K562 (cell line): ENCODE data around the gene ERICH6B. TPM values are rescaled to one million over a fixed set of nuclear protein-coding genes. Genes with fewer than 3 reads are reported as not detected.

Experiments
- CEBPG ChIP-seq, 3 experiments: fragments of 200-800 bp in 1 of 3; sonication (Bioruptor generic) in 1 of 3; sonication (generic) in 1 of 3; formaldehyde crosslinking in 1 of 3; IDR thresholded peaks in 2 of 3; conservative IDR thresholded peaks in 1 of 3; 2 replicates each; pipeline versions ENCODE4 v1.6.1 to v1.8.0; 2016 to 2022; ENCODE audit warnings: missing compliant biosample characterization in 2 of 3, missing genetic modification characterization in 2 of 3, mild to moderate bottlenecking in 1 of 3, missing genetic modification reagents in 1 of 3
- MTA3 ChIP-seq: fragments of 450-650 bp; formaldehyde crosslinking; IDR thresholded peaks from 2 replicates; pipeline ENCODE4 v1.6.1; 2017; ENCODE audit warnings: mild to moderate bottlenecking, borderline replicate concordance
- PPARD ChIP-seq: fragments of 250-450 bp; sonication (Bioruptor Pico); IDR thresholded peaks from 2 replicates; pipeline ENCODE4 v1.8.0; 2022; ENCODE audit warnings: inconsistent platforms, mild to moderate bottlenecking, moderate library complexity
- TCF3 ChIP-seq: sonication (generic); formaldehyde crosslinking; IDR thresholded peaks from 2 replicates; pipeline ENCODE4 v1.4.0; 2020; ENCODE audit warnings: mild to moderate bottlenecking, missing genetic modification reagents
- ZC3H8 ChIP-seq: fragments of 450-650 bp; IDR thresholded peaks from 2 replicates; pipeline ENCODE4 v1.6.1; 2017
- ZNF121 ChIP-seq: sonication (generic); formaldehyde crosslinking; conservative IDR thresholded peaks from 2 replicates; pipeline ENCODE4 v1.8.0; 2022; ENCODE audit warnings: missing genetic modification reagents
- ZNF445 ChIP-seq: fragments of 250-450 bp; sonication (Bioruptor Pico); IDR thresholded peaks from 2 replicates; pipeline ENCODE4 v1.4.0; 2020; ENCODE audit warnings: low read depth, mild to moderate bottlenecking, moderate library complexity
- polyA plus RNA-seq, 8 experiments: library from polyadenylated mRNA; depleted of rRNA in 4 of 8; stranded (reverse) in 5 of 8; unstranded in 3 of 8; fragments of >200 nt; fragmentation: Nextera tagmentation in 2 of 8; fragmentation: Illumina TruSeq in 1 of 8; extraction: Ambion mirVana in 2 of 8; extraction: Trizol in 1 of 8; gene quantifications; 2 replicates each; pipeline versions ENCODE4 v1.2.1 to v1.2.3, GENCODE V29; 2011 to 2014; ENCODE audit warnings: inconsistent platforms in 1 of 8, missing spikeins in 1 of 8
- total RNA-seq, 7 experiments: library from RNA; depleted of rRNA in 6 of 7; stranded (reverse); fragments of >200 nt in 6 of 7; fragmentation: Illumina TruSeq in 2 of 7; extraction: Trizol in 2 of 7; gene quantifications; 2 replicates each; pipeline versions ENCODE4 v1.2.1 to v1.2.3, GENCODE V29; 2011 to 2021; ENCODE audit warnings: low replicate concordance in 1 of 7
- TF ChIP-seq, protein P1 (sequence below): fragments of 200-600 bp; sonication (generic); IDR thresholded peaks from one replicate; pipeline ENCODE4 v1.6.1; 2012; ENCODE audit warnings: mild to moderate bottlenecking, low read depth, low read length, inconsistent platforms
- TF ChIP-seq, protein P2 (sequence below): fragments of 250-450 bp; sonication (Bioruptor Pico); IDR thresholded peaks from 2 replicates; pipeline ENCODE4 v1.9.0; 2021; ENCODE audit warnings: mild to moderate bottlenecking, inconsistent platforms
- TF ChIP-seq, protein P3 (sequence below): fragments of 450-650 bp; formaldehyde crosslinking; IDR thresholded peaks from 2 replicates; pipeline ENCODE4 v1.4.0; 2020; ENCODE audit warnings: mild to moderate bottlenecking, moderate library complexity

The ERICH6B gene
- total and polyA plus RNA-seq, 9 of the 15 experiments (the other 6 are each of a cell fraction or from before 2014, with no cell fraction given): not detected

DNA sequence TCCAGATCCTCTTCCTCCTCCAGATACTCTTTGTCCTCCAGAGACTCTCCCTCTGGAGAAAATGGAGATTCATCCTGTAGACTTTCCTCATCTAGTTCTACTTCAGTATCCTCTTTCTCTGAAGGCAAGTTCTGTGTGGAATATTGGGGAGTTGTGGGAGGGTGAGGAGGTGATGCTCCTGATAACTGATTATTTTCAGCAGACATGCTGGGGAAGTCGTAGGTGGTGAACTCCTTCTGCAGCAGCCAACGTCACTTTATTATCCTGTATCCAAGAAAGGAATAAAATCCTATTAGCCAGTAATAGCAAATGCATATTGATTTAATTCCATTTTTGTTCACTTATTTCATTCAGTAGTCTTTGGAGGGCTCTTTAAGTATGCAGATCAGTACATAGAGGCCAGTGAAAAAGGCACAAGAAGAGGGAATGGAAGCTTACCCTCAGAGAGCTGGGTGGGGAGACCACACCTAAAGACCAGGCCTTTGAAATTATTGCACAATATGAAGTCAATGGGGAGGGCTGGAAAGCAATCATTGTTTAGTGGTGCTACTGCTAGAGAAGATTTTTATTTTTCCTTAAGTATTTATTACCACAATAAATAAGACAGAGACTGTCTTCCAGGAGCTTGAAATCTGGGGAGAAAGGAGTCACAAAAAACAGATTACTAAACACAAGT, 18.6 kb downstream of the ERICH6B start (continued):
- TF ChIP-seq, protein P1, sequence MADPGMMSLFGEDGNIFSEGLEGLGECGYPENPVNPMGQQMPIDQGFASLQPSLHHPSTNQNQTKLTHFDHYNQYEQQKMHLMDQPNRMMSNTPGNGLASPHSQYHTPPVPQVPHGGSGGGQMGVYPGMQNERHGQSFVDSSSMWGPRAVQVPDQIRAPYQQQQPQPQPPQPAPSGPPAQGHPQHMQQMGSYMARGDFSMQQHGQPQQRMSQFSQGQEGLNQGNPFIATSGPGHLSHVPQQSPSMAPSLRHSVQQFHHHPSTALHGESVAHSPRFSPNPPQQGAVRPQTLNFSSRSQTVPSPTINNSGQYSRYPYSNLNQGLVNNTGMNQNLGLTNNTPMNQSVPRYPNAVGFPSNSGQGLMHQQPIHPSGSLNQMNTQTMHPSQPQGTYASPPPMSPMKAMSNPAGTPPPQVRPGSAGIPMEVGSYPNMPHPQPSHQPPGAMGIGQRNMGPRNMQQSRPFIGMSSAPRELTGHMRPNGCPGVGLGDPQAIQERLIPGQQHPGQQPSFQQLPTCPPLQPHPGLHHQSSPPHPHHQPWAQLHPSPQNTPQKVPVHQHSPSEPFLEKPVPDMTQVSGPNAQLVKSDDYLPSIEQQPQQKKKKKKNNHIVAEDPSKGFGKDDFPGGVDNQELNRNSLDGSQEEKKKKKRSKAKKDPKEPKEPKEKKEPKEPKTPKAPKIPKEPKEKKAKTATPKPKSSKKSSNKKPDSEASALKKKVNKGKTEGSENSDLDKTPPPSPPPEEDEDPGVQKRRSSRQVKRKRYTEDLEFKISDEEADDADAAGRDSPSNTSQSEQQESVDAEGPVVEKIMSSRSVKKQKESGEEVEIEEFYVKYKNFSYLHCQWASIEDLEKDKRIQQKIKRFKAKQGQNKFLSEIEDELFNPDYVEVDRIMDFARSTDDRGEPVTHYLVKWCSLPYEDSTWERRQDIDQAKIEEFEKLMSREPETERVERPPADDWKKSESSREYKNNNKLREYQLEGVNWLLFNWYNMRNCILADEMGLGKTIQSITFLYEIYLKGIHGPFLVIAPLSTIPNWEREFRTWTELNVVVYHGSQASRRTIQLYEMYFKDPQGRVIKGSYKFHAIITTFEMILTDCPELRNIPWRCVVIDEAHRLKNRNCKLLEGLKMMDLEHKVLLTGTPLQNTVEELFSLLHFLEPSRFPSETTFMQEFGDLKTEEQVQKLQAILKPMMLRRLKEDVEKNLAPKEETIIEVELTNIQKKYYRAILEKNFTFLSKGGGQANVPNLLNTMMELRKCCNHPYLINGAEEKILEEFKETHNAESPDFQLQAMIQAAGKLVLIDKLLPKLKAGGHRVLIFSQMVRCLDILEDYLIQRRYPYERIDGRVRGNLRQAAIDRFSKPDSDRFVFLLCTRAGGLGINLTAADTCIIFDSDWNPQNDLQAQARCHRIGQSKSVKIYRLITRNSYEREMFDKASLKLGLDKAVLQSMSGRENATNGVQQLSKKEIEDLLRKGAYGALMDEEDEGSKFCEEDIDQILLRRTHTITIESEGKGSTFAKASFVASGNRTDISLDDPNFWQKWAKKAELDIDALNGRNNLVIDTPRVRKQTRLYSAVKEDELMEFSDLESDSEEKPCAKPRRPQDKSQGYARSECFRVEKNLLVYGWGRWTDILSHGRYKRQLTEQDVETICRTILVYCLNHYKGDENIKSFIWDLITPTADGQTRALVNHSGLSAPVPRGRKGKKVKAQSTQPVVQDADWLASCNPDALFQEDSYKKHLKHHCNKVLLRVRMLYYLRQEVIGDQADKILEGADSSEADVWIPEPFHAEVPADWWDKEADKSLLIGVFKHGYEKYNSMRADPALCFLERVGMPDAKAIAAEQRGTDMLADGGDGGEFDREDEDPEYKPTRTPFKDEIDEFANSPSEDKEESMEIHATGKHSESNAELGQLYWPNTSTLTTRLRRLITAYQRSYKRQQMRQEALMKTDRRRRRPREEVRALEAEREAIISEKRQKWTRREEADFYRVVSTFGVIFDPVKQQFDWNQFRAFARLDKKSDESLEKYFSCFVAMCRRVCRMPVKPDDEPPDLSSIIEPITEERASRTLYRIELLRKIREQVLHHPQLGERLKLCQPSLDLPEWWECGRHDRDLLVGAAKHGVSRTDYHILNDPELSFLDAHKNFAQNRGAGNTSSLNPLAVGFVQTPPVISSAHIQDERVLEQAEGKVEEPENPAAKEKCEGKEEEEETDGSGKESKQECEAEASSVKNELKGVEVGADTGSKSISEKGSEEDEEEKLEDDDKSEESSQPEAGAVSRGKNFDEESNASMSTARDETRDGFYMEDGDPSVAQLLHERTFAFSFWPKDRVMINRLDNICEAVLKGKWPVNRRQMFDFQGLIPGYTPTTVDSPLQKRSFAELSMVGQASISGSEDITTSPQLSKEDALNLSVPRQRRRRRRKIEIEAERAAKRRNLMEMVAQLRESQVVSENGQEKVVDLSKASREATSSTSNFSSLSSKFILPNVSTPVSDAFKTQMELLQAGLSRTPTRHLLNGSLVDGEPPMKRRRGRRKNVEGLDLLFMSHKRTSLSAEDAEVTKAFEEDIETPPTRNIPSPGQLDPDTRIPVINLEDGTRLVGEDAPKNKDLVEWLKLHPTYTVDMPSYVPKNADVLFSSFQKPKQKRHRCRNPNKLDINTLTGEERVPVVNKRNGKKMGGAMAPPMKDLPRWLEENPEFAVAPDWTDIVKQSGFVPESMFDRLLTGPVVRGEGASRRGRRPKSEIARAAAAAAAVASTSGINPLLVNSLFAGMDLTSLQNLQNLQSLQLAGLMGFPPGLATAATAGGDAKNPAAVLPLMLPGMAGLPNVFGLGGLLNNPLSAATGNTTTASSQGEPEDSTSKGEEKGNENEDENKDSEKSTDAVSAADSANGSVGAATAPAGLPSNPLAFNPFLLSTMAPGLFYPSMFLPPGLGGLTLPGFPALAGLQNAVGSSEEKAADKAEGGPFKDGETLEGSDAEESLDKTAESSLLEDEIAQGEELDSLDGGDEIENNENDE: no peak
- TF ChIP-seq TCF3 (CRISPR knock-in tag) (no peak), MTA3 (no peak), ZNF121 (no peak), CEBPG (CRISPR knock-in tag; IDR thresholded peaks at IDR 0.05) (no peak), CEBPG (tag; conservative IDR thresholded peaks at IDR 0.05 in 1 of 2, IDR thresholded peaks at IDR 0.05 in 1 of 2) (peak in 1 of 2 experiments; percentile 39; a peak in 1 of 4 replicates), ZNF445 (CRISPR knock-in tag) (no peak), ZC3H8 (no peak), PPARD (CRISPR knock-in tag) (no peak)
- TF ChIP-seq, protein P2, sequence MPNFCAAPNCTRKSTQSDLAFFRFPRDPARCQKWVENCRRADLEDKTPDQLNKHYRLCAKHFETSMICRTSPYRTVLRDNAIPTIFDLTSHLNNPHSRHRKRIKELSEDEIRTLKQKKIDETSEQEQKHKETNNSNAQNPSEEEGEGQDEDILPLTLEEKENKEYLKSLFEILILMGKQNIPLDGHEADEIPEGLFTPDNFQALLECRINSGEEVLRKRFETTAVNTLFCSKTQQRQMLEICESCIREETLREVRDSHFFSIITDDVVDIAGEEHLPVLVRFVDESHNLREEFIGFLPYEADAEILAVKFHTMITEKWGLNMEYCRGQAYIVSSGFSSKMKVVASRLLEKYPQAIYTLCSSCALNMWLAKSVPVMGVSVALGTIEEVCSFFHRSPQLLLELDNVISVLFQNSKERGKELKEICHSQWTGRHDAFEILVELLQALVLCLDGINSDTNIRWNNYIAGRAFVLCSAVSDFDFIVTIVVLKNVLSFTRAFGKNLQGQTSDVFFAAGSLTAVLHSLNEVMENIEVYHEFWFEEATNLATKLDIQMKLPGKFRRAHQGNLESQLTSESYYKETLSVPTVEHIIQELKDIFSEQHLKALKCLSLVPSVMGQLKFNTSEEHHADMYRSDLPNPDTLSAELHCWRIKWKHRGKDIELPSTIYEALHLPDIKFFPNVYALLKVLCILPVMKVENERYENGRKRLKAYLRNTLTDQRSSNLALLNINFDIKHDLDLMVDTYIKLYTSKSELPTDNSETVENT: no peak
- TF ChIP-seq, protein P3, sequence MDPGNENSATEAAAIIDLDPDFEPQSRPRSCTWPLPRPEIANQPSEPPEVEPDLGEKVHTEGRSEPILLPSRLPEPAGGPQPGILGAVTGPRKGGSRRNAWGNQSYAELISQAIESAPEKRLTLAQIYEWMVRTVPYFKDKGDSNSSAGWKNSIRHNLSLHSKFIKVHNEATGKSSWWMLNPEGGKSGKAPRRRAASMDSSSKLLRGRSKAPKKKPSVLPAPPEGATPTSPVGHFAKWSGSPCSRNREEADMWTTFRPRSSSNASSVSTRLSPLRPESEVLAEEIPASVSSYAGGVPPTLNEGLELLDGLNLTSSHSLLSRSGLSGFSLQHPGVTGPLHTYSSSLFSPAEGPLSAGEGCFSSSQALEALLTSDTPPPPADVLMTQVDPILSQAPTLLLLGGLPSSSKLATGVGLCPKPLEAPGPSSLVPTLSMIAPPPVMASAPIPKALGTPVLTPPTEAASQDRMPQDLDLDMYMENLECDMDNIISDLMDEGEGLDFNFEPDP (CRISPR knock-in tag): no peak
